ENCODE results near the gene ZNF891. TPM values are rescaled to one million over a fixed set of nuclear protein-coding genes. Genes with fewer than 3 reads are reported as not detected.

Gene ZNF891
- total RNA-seq, 2 donors from 2014 or later: 1.8 to 2.3 TPM

- no peak overlapping the region for H3K27ac Mint-ChIP-seq
- no peak for ATAC-seq
- H3K9me3 Mint-ChIP-seq: peaks cover 30 to 34% of the 10 kb centered on the region in 2 donors
- no peak for DNase-seq (ENCODE audit: low spot score in 2 of 2)
- H3K36me3 Mint-ChIP-seq: peaks cover 64 to 69% of the 10 kb centered on the region in 2 donors
Measured at GRCh38 chr12:133081159-133081780, 48.8 kb downstream of the ZNF891 start.

DNA sequence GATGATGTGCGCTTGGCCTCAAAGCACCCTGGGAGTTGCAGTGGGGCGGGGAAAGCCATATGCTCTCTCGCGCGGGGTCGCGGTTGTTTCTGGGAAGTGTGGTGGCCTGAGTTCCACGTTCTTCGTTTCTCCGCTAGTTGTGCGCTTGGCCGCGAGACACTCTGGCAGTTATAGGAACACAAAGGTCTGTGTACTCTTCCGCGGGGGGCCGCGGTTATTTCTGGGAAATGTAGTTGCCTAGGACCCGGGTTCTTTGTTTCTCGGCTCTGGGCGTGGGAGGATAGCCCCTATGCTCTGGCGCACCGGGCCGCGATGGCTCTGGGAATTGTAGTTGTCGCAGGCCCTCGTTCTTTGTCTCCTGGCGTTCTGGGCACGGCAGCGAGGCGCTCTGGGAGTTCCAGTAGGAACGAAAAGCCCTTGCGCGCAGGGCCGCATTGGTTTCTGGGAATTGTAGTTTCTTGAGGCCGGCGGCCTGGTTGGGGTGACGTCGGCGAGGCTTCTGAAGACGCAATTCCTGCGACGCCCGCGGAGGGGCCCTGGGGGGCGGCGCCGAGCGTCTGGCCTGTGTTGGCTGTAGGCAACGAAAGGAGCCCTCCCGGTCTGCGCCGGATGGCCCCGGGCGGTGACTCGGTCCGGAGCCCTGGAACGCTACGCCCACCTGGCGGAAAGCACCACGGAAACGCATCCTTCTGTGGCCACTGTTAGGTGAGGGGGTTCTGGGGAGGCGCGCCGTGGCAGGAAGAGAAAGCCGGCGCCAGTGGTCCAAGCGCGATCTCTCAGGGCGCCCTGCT, 49.5 kb downstream of the ZNF891 start, which contains the start of gene ZNF140:
Gene ZNF140 (plus strand): TSS at position 556 of the 791 bp plus-strand sequence. CDS start 398 bp downstream, outside the sequence.
- Mint-ChIP-seq H3K9me3 (peaks cover 30 to 34% of the 10 kb centered on the region in 2 donors), H3K36me3 (peaks cover 59 to 62% of the 10 kb centered on the region in 2 donors), H3K27ac (no peak within 1 kb of the TSS)
- peak; percentile 91 to 92 for DNase-seq (ENCODE audit: low spot score in 2 of 2)
- ATAC-seq: peak; percentile 79 to 80

GRCh38 chr12:133080026-133080367, 50.1 kb downstream of the ZNF891 start:
- Mint-ChIP-seq H3K27ac (no peak overlapping the region), H3K9me3 (peaks cover 35 to 38% of the 10 kb centered on the region in 2 donors), H3K36me3 (peaks cover 53 to 56% of the 10 kb centered on the region in 2 donors)
- DNase-seq (ENCODE audit: low spot score in 2 of 2) (peak in 1 of 2 donors; percentile 87), ATAC-seq (peak; percentile 83 to 86)

- DNase-seq (ENCODE audit: low spot score in 2 of 2) (no peak), ATAC-seq (no peak)
- H3K36me3 Mint-ChIP-seq: peaks cover 25 to 36% of the 10 kb centered on the region in 2 donors
- no peak overlapping the region for H3K27ac Mint-ChIP-seq
- peaks cover 26 to 33% of the 10 kb centered on the region in 2 donors for H3K9me3 Mint-ChIP-seq
Measured at GRCh38 chr12:133073836-133074235, 56.2 kb downstream of the ZNF891 start.

- H3K9me3 Mint-ChIP-seq: peaks cover 45 to 51% of the 10 kb centered on the region in 2 donors
- ATAC-seq (peak in 1 of 2 donors; percentile 89), DNase-seq (ENCODE audit: low spot score in 2 of 2) (no peak)
- no peak overlapping the region for H3K27ac Mint-ChIP-seq
- H3K36me3 Mint-ChIP-seq: peaks cover 64 to 76% of the 10 kb centered on the region in 2 donors
Measured at GRCh38 chr12:133063556-133063955, 66.5 kb downstream of the ZNF891 start.

DNA sequence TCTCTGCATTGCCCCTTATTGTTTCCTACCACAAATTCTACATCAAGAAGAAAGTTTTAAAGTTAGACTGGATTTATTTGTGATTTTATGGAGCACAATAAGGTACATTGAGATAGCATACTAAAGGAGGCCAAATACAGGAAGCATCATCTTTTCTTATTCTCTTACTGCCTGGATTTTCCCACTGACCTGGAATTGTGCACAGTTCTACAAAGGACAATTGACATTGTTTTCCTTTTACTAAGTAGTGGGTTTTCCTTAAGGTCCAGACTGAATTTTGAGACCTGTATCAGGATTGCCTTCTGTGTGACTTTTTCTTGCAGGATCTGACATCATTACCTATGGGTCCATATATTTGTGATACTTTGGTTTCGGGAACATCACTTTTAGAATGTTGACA, 68.1 kb downstream of the ZNF891 start:
- Mint-ChIP-seq H3K36me3 (peaks cover 70 to 81% of the 10 kb centered on the region in 2 donors), H3K27ac (no peak overlapping the region), H3K9me3 (peaks cover 50 to 58% of the 10 kb centered on the region in 2 donors)
- ATAC-seq: no peak
- no peak for DNase-seq (ENCODE audit: low spot score in 2 of 2)

- Mint-ChIP-seq H3K9me3 (peaks cover 38 to 42% of the 10 kb centered on the region in 2 donors), H3K27ac (peak overlapping the region; percentile 4 to 88), H3K36me3 (peaks cover 64 to 69% of the 10 kb centered on the region in 2 donors)
- ATAC-seq (no peak), DNase-seq (ENCODE audit: low spot score in 2 of 2) (no peak)
Measured at GRCh38 chr12:133058203-133059113, 71.6 kb downstream of the ZNF891 start.

DNA sequence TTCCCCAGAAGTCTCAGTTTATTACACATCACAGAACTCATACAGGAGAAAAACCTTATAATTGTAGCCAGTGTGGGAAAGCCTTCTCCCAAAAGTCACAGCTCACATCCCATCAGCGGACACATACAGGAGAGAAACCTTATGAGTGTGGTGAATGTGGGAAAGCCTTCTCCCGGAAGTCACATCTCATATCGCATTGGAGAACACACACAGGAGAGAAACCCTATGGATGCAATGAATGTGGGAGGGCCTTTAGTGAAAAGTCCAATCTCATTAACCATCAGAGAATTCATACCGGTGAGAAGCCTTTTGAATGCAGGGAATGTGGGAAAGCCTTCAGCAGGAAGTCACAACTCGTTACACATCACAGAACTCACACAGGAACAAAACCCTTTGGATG, 72.6 kb downstream of the ZNF891 start:
- DNase-seq (ENCODE audit: low spot score in 2 of 2) (no peak), ATAC-seq (no peak)
- H3K27ac Mint-ChIP-seq: no peak overlapping the region
- peaks cover 37 to 50% of the 10 kb centered on the region in 2 donors for H3K9me3 Mint-ChIP-seq
- peaks cover 64 to 69% of the 10 kb centered on the region in 2 donors for H3K36me3 Mint-ChIP-seq

Other genes starting within 250 kb of the ZNF891 start
- gene CHFR, start 242.7 kb downstream of the ZNF891 start, total RNA-seq: 10 to 100 TPM; 60.4 to 73.2 TPM
- gene ZNF605, start 174.0 kb downstream of the ZNF891 start, total RNA-seq: 1 to 10 TPM; 4.5 to 9.9 TPM
- gene ZNF26, start 143.9 kb downstream of the ZNF891 start, total RNA-seq: 10 to 100 TPM; 13.0 to 22.3 TPM
- gene ZNF84, start 92.8 kb downstream of the ZNF891 start, total RNA-seq: 10 to 100 TPM; 19.4 to 23.5 TPM
- 10 to 100 TPM in 1 of 2 donors, 1 to 10 TPM in 1; 8.4 to 13.2 TPM for gene ZNF140, start 49.4 kb downstream of the ZNF891 start, total RNA-seq
- 10 to 100 TPM in 1 of 2 donors, 1 to 10 TPM in 1; 5.3 to 10.1 TPM for gene ZNF10, start 353 bp upstream of the ZNF891 start, total RNA-seq
- gene ZNF268, start 51.2 kb upstream of the ZNF891 start, total RNA-seq: 10 to 100 TPM in 1 of 2 donors, 1 to 10 TPM in 1; 9.6 to 15.2 TPM
- not detected for gene ANHX, start 105.6 kb upstream of the ZNF891 start, total RNA-seq